Stomach (tissue), 4 donors: ENCODE measurements around the gene NARS2.

ENCODE experiments used
- CTCF ChIP-seq, 7 experiments: fragments of 450-650 bp in 4 of 7; fragments of 200-600 bp in 3 of 7; sonication (generic) in 3 of 7; IDR thresholded peaks; one replicate each; pipeline ENCODE4 v1.5.1; 2016 to 2019; ENCODE audit warnings: antibody characterized with exemption in 7 of 7, control low read depth in 2 of 7, mild to moderate bottlenecking in 1 of 7
- POLR2A ChIP-seq, 4 donors: fragments of 450-650 bp; IDR thresholded peaks; one replicate each; pipeline ENCODE4 v1.6.1; 2016; ENCODE audit warnings: antibody characterized with exemption in 4 of 4, control low read depth in 2 of 4, mild to moderate bottlenecking in 1 of 4, moderate library complexity in 1 of 4

DNA sequence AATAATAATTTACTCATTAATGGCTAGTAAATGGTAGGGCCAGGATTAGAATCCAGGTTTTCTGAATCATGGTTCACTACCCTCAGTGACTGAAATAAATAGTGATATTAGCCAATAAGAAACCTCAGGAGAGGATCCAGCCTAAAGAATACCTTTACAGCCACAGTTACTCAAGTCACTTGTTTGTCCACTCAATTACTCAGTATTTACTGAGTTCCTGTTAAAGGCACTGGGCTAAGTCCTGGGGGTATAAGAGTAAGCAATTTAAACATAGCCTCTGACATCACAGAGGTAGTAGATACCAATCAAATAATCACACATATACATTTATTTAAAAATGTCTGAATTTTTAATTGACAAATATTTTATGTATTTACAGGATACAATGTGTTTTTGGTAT lies 100.2 kb downstream of the NARS2 start:
- TF ChIP-seq CTCF (IDR thresholded peaks at IDR 0.05) (no peak), POLR2A (IDR thresholded peaks at IDR 0.05) (no peak)
